Testis (tissue), 3 donors: Measurements from ENCODE around the gene ZNF740. TPM values are rescaled to one million over a fixed set of nuclear protein-coding genes. Genes with fewer than 3 reads are reported as not detected.
"Not testable (repeated sequence)": the region's sequence is repeated elsewhere in the genome, so short reads cannot be mapped to it uniquely, and the experiment has no call there.

ENCODE experiments used
- DNase-seq: peaks from one replicate; pipeline ENCODE4 v3.0.0-alpha.2; 2019
- H3K27ac ChIP-seq, 2 donors: fragments of 200-600 bp; sonication (generic); one replicate each; pipeline ENCODE4 v1.5.1; 2019
- H3K27me3 ChIP-seq: fragments of 200-600 bp; sonication (generic); one replicate; pipeline ENCODE4 v1.5.1; 2019
- H3K36me3 ChIP-seq: fragments of 200-600 bp; sonication (generic); one replicate; pipeline ENCODE4 v1.5.1; 2017; ENCODE audit warnings: low read depth; ENCODE audit errors: missing control alignments
- H3K4me1 ChIP-seq: fragments of 200-600 bp; sonication (generic); one replicate; pipeline ENCODE4 v1.5.1; 2019
- H3K4me3 ChIP-seq, 2 donors: fragments of 200-600 bp; sonication (generic); one replicate each; pipeline ENCODE4 v1.5.1; 2017 to 2019
- H3K9me3 ChIP-seq: fragments of 200-600 bp; sonication (generic); one replicate; pipeline ENCODE4 v1.5.1; 2017
- CTCF ChIP-seq, 3 experiments: fragments of 450-650 bp in 2 of 3; fragments of 200-600 bp in 1 of 3; sonication (generic) in 1 of 3; IDR thresholded peaks; one replicate each; pipeline ENCODE4 v1.5.1; 2016 to 2019; ENCODE audit warnings: antibody characterized with exemption in 3 of 3, mild to moderate bottlenecking in 2 of 3, moderate library complexity in 1 of 3
- POLR2A ChIP-seq: fragments of 450-650 bp; IDR thresholded peaks from one replicate; pipeline ENCODE4 v1.6.1; 2017; ENCODE audit warnings: antibody characterized with exemption, mild to moderate bottlenecking, moderate library complexity
- WGBS, 2 donors: methylation state at CpG; one replicate each; pipeline ENCODE4 v1.1.5; 2018; 5-methylcytosine and 5-hydroxymethylcytosine counted together
- intact Hi-C: fragments of 100-400 bp; cut with DNase I; formaldehyde crosslinking; loops from one replicate; pipeline ENCODE4 v1.15.1; 2023; ENCODE audit warnings: low total_unique reads
- polyA plus RNA-seq: library from polyadenylated mRNA; stranded (reverse); fragments of 350-450 nt; fragmentation: Illumina TruSeq; extraction: RNeasy Lipid Tissue Mini Kit (QIAGEN cat#74804); gene quantifications from one replicate; pipeline ENCODE4 v1.2.3, GENCODE V29; 2014; ENCODE audit warnings: low read depth, low replicate concordance; ENCODE audit not compliant: insufficient read depth
- total RNA-seq, 2 donors: library from RNA; depleted of rRNA; stranded (reverse); fragments of >200 nt; gene quantifications; one replicate each; pipeline ENCODE4 v1.2.3, GENCODE V29; 2016

Gene ZNF740
- total and polyA plus RNA-seq, 3 donors from 2014 or later: 15.6 to 27.2 (median 19.8) TPM

DNA sequence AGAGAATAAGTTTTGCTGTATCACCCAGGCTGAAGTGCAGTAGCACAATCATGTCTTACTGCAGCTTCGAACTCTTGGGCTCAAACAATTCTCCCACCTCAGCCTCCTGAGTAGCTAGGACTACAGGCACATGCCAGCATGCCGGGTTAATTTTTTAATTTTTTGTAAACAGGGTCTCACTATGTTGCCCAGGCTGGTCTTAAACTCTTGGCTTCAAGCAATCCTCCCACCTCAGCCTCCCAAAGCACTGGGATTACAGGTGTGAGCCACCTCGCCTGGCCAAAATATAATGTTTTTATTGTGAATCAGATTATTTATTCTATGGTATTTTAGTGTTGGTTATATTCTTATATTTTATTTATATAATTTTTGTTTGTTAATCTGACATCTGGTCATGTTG is 3.8 kb upstream of the ZNF740 start:
- Histone ChIP-seq H3K27me3 (no peaks in the 10 kb centered on the region), H3K9me3 (no peaks in the 10 kb centered on the region), H3K27ac (no peak overlapping the region), H3K4me3 (no peak overlapping the region), H3K36me3 (no peaks in the 10 kb centered on the region), H3K4me1 (peaks cover 18% of the 10 kb centered on the region)
- no peak for TF ChIP-seq POLR2A
- TF ChIP-seq CTCF (IDR thresholded peaks at IDR 0.05): no peak
- no peak for DNase-seq
- intact Hi-C loops: no loop called here
- 98 to 99% methylated on average over 3 of the region's 3 CpGs for WGBS, 2 donors

DNA sequence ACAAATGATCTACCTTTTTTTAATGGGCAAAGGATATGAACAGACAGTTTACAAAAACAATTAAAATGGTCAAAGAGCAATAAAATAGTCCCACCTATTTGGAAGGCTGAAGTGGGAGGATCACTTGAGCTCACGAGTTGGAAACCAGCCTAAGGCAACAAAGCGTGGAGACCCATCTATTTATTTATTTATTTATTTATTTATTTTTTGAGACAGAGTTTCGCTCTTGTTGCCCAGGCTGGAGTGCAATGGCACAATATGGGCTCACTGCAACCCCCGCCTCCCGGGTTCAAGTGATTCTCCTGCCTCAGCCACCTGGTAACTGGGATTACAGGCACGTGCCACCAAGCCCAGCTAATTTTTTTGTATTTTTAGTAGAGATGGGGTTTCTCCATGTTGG is 3.1 kb upstream of the ZNF740 start:
- H3K9me3 ChIP-seq, DNase-seq, H3K36me3 ChIP-seq, H3K4me3 ChIP-seq, H3K27me3 ChIP-seq, H3K27ac ChIP-seq, intact Hi-C loops: not testable (repeated sequence)
- H3K4me1 ChIP-seq: peaks cover 20% of the 10 kb centered on the region
- WGBS, 2 donors: 88 to 95% methylated on average over 6 of the region's 6 CpGs

GRCh38 chr12:53178803-53179202 is 1.7 kb upstream of the ZNF740 start:
- H3K27me3 ChIP-seq, DNase-seq, H3K36me3 ChIP-seq, H3K4me3 ChIP-seq, H3K27ac ChIP-seq, intact Hi-C loops, H3K9me3 ChIP-seq: not testable (repeated sequence)
- WGBS, 2 donors: 57 to 79% methylated on average over 14 of the region's 14 CpGs
- peaks cover 28% of the 10 kb centered on the region for H3K4me1 ChIP-seq

DNA sequence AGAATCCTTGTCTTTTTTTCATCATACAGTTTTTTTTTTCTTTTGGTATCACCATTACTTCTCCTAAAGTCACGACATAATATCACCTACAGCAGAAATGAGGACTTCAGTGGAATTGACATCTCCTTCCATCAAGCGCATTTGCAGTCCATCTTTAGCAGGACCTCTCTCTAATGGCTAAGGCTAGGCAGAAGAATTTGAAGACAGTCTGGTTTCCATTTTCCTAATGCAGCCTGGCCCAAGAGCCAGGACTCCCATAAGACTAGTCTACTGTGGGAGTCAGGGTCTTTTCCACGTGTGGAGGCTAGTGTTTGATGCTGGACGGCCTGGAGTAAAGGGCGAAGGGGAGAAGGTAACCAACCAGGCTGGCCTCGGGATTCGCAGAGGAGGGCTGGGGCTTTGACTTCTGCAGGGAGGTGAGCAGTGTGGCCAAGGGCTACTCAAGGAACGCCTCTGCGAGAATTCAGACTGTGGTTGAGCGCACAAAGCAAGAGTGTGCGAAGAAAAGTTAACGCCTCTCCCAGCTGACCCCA is 769 bp upstream of the ZNF740 start:
- intact Hi-C loops: no loop called here
- H3K27ac ChIP-seq: peak overlapping the region; percentile 77 to 86
- H3K36me3 ChIP-seq: peaks cover 3% of the 10 kb centered on the region
- no peak for TF ChIP-seq CTCF (IDR thresholded peaks at IDR 0.05)
- TF ChIP-seq POLR2A: no peak
- peaks cover 28% of the 10 kb centered on the region for H3K4me1 ChIP-seq
- no peaks in the 10 kb centered on the region for H3K27me3 ChIP-seq
- H3K9me3 ChIP-seq: no peaks in the 10 kb centered on the region
- H3K4me3 ChIP-seq: peak overlapping the region; percentile 84 to 92
- peak; percentile 50 for DNase-seq
- WGBS, 2 donors: 11 to 12% methylated on average over 9 to 12 of the region's 12 CpGs

DNA sequence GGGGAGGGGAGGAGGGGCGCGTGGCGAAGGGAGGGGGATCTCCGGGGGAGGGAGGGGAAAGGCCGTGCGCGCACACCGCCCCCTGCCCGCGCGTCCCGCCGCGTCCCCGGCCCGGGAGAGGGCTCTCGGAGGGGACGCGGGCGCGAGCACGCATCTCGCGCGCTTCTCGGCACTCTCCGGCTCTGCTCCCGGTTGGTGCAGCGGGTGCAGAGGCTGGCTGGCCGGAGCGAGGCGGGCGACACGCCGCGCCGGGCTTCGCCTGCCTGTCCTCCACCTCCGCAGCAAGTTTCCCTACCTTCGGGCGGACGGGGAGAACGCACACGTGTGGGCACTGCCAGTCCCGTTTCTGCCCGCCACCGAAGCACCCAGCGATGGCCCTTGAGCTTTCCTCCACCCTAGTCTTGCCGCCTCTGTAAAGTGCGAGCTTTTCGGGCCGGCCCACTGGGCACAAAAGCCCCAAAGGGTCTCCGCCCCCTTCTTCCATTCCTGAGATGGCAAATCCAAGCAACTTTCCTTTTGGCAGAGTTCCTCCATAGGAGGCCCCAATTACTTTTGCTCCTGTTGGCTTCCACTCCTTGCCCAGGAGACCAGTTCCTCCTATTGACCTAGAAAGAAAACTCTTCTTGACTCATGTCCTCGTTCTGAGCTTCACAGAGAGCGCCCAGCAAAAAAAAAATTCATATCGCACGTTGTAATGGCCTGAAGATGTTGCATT is 566 bp downstream of the ZNF740 start:
- TF ChIP-seq POLR2A: no peak
- no peak for TF ChIP-seq CTCF (IDR thresholded peaks at IDR 0.05)
- H3K4me1 ChIP-seq: peaks cover 24% of the 10 kb centered on the region
- WGBS, 2 donors: 1% methylated on average over 13 to 49 of the region's 57 CpGs
- peak; percentile 84 for DNase-seq
- peak overlapping the region; percentile 84 to 92 for H3K4me3 ChIP-seq
- H3K27ac ChIP-seq: peak overlapping the region; percentile 77 to 86
- no peaks in the 10 kb centered on the region for H3K27me3 ChIP-seq
- no peaks in the 10 kb centered on the region for H3K9me3 ChIP-seq
- H3K36me3 ChIP-seq: peaks cover 3% of the 10 kb centered on the region
- intact Hi-C loops: no loop called here

DNA sequence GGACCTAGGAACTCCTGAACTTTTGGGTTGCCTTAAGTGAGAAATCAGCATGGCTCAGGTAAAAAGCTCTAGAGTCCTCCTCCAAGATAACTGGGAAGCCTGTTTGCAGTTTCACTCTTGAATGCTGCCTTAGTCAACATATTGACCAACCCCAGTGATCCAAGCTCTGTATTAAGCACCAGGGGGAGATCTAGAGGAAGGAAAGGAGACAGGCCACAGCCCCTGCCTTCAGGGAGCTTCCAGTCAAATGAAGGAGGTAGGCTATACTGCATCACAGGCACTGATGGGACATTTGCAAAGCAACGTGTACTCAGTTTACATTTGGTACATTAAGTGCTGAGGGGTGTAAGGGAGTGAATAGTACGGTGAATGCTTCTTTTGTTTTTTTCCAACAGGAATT is 1.4 kb downstream of the ZNF740 start:
- 54 to 58% methylated on average over 2 of the region's 2 CpGs for WGBS, 2 donors
- intact Hi-C loops: no loop called here
- TF ChIP-seq CTCF (IDR thresholded peaks at IDR 0.05): no peak
- TF ChIP-seq POLR2A: no peak
- no peaks in the 10 kb centered on the region for H3K27me3 ChIP-seq
- H3K9me3 ChIP-seq: no peaks in the 10 kb centered on the region
- peaks cover 24% of the 10 kb centered on the region for H3K4me1 ChIP-seq
- no peak for DNase-seq
- no peak overlapping the region for H3K27ac ChIP-seq
- H3K4me3 ChIP-seq: peak overlapping the region in 1 of 2 donors; percentile 92
- peaks cover 3% of the 10 kb centered on the region for H3K36me3 ChIP-seq
